Measurements from ENCODE around the gene RNF126.
"Not testable (repeated sequence)": the region's sequence is repeated elsewhere in the genome, so short reads cannot be mapped to it uniquely, and the experiment has no call there.

RNF126 gene

GRCh38 chr19:628168-628567, 34.8 kb downstream of the RNF126 start:
- no peak for DNase-seq (ENCODE audit: extremely low spot score)
- ChIA-PET POLR2A (no interaction called here), CTCF (interaction anchor here (1.6 kb wide), 1 partner anchor 97 kb away, joined by 3 read pairs; no protein-coding TSS in a partner anchor)
- peak; percentile 40 for TF ChIP-seq CTCF (IDR thresholded peaks at IDR 0.05; ENCODE audit: control extremely low read depth, extremely low read depth, low read depth, missing control alignments)

GRCh38 chr19:626566-626965, 36.4 kb downstream of the RNF126 start:
- POLR2A ChIA-PET, result interaction anchor here (0.7 kb wide), 2 partner anchors 96 to 400 kb away, joined by 3 read pairs; partner anchors contain the start of gene CNN2
- CTCF ChIA-PET; DNase-seq (ENCODE audit: extremely low spot score): not testable (repeated sequence)

GRCh38 chr19:625257-625656, 37.8 kb downstream of the RNF126 start:
- CTCF ChIA-PET, result no interaction called here
- POLR2A ChIA-PET, result no interaction called here
- TF ChIP-seq CTCF (IDR thresholded peaks at IDR 0.05; ENCODE audit: control extremely low read depth, extremely low read depth, low read depth, missing control alignments), result no peak
- no peak for DNase-seq (ENCODE audit: extremely low spot score)

GRCh38 chr19:624433-625109, 38.4 kb downstream of the RNF126 start:
- DNase-seq (ENCODE audit: extremely low spot score), result no peak
- POLR2A ChIA-PET, result no interaction called here
- CTCF ChIA-PET, result no interaction called here
- no peak for TF ChIP-seq CTCF (IDR thresholded peaks at IDR 0.05; ENCODE audit: control extremely low read depth, extremely low read depth, low read depth, missing control alignments)

- POLR2A ChIA-PET, result no interaction called here
- CTCF ChIA-PET, result no interaction called here
- no peak for DNase-seq (ENCODE audit: extremely low spot score)
- no peak for TF ChIP-seq CTCF (IDR thresholded peaks at IDR 0.05; ENCODE audit: control extremely low read depth, extremely low read depth, low read depth, missing control alignments)
Observed at GRCh38 chr19:623974-624373, 39.0 kb downstream of the RNF126 start.

GRCh38 chr19:623175-623916, 39.7 kb downstream of the RNF126 start:
- TF ChIP-seq CTCF (IDR thresholded peaks at IDR 0.05; ENCODE audit: control extremely low read depth, extremely low read depth, low read depth, missing control alignments), result no peak
- DNase-seq (ENCODE audit: extremely low spot score), result no peak
- POLR2A ChIA-PET, result no interaction called here
- CTCF ChIA-PET, result no interaction called here

GRCh38 chr19:622666-623065, 40.3 kb downstream of the RNF126 start:
- no peak for TF ChIP-seq CTCF (IDR thresholded peaks at IDR 0.05; ENCODE audit: control extremely low read depth, extremely low read depth, low read depth, missing control alignments)
- ChIA-PET POLR2A (no interaction called here), CTCF (no interaction called here)
- DNase-seq (ENCODE audit: extremely low spot score), result no peak
